ENCODE data around the gene AURKB. TPM values are rescaled to one million over a fixed set of nuclear protein-coding genes. Genes with fewer than 3 reads are reported as not detected.

AURKB gene
- total and polyA plus RNA-seq, 2 of the 13 experiments (the other 11 are each of a cell fraction or from before 2014, with no cell fraction given), result 29.5 to 75.3 TPM

DNA sequence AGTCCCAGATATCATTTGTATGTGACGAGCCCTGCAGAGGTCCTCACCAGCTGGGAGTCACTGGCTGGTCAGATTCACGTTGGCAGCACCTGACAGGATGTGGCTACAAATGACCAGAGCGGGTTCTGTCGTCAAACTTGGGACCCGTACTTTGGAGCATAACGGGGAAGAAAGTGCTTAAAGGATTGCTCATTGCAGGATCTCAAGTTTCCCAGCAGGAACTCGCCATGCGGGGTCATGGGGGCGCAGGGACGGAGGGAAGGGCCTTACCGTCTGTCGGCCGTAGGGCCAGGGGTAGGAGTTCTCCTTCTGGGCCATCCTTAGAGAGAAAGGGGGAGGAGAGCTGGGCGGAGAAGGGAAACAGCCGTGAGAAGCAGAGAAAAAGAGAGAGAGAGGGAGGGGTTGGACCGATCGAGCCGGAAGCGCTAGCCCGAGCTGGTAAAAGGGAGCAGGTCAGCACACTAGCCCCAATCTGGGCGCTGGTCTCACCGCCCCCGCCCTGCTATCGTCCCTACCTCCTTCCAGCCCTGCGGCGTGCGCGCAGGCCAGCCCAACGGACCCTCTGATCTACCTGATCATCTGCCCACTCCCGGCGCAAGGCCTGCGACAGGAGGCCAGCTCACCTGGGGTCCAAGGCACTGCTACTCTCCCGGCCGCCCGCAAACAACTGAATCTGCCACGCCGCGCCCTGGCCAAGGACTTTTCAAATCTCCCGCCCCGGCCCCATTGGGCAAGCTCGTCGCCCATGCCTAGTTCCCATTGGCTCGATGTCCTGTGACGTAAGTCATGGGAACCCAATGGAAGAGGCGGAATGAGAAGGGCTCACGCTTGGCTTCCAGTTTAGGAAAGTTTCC lies at the start of gene AURKB (continued):
- TF ChIP-seq SOX6 (IDR thresholded peaks at IDR 0.05) (no peak), SOX6 (CRISPR knock-in tag; IDR thresholded peaks at IDR 0.05) (peak; percentile 50; the same call in 1 of the 2 replicates), SOX5 (CRISPR knock-in tag; IDR thresholded peaks at IDR 0.05; ENCODE audit: borderline replicate concordance) (no peak), ATF7 (IDR thresholded peaks at IDR 0.05) (no peak), ATF7 (CRISPR knock-in tag; IDR thresholded peaks at IDR 0.05) (0 out of 2 replicates have a peak, but pooled peaks have one; percentile 44), FOXK1 (CRISPR knock-in tag; IDR thresholded peaks at IDR 0.05; ENCODE audit: borderline replicate concordance, low read depth) (no peak; the same call in 1 of the 2 replicates), ZNF460 (CRISPR knock-in tag; IDR thresholded peaks at IDR 0.05; ENCODE audit: borderline replicate concordance) (no peak), ZMAT3 (CRISPR knock-in tag; conservative IDR thresholded peaks at IDR 0.05) (peak; percentile 38; the same call in 1 of the 2 replicates), NCOA2 (CRISPR knock-in tag; IDR thresholded peaks at IDR 0.05) (peak; percentile 23; the same call in 1 of the 2 replicates), U2AF1 (optimal IDR thresholded peaks at IDR 0.05; ENCODE audit: low read depth, low read length) (peak; percentile 47), AGO2 (optimal IDR thresholded peaks at IDR 0.05; ENCODE audit: low read depth, low read length) (peak; percentile 60), ZNF747 (CRISPR knock-in tag; IDR thresholded peaks at IDR 0.05; ENCODE audit: borderline replicate concordance) (peak; percentile 62; the same call in 1 of the 2 replicates), TEAD2 (CRISPR knock-in tag; IDR thresholded peaks at IDR 0.05) (no peak), PPARG (CRISPR knock-in tag; conservative IDR thresholded peaks at IDR 0.05) (no peak), ZBTB38 (CRISPR knock-in tag; IDR thresholded peaks at IDR 0.05) (peak; percentile 38; the same call in 1 of the 2 replicates), NAIF1 (CRISPR knock-in tag; IDR thresholded peaks at IDR 0.05; ENCODE audit: borderline replicate concordance) (peak; percentile 34; the same call in 1 of the 2 replicates), SNRNP70 (IDR thresholded peaks at IDR 0.05; ENCODE audit: low read depth, low read length) (no peak), POLR2G (IDR thresholded peaks at IDR 0.05; ENCODE audit: low read depth, low read length) (peak; percentile 89)
- TF ChIP-seq, protein P1, sequence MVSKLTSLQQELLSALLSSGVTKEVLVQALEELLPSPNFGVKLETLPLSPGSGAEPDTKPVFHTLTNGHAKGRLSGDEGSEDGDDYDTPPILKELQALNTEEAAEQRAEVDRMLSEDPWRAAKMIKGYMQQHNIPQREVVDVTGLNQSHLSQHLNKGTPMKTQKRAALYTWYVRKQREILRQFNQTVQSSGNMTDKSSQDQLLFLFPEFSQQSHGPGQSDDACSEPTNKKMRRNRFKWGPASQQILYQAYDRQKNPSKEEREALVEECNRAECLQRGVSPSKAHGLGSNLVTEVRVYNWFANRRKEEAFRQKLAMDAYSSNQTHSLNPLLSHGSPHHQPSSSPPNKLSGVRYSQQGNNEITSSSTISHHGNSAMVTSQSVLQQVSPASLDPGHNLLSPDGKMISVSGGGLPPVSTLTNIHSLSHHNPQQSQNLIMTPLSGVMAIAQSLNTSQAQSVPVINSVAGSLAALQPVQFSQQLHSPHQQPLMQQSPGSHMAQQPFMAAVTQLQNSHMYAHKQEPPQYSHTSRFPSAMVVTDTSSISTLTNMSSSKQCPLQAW (CRISPR knock-in tag; IDR thresholded peaks at IDR 0.05), result 0 out of 2 replicates have a peak, but pooled peaks have one; percentile 60
- TF ChIP-seq, protein P2, sequence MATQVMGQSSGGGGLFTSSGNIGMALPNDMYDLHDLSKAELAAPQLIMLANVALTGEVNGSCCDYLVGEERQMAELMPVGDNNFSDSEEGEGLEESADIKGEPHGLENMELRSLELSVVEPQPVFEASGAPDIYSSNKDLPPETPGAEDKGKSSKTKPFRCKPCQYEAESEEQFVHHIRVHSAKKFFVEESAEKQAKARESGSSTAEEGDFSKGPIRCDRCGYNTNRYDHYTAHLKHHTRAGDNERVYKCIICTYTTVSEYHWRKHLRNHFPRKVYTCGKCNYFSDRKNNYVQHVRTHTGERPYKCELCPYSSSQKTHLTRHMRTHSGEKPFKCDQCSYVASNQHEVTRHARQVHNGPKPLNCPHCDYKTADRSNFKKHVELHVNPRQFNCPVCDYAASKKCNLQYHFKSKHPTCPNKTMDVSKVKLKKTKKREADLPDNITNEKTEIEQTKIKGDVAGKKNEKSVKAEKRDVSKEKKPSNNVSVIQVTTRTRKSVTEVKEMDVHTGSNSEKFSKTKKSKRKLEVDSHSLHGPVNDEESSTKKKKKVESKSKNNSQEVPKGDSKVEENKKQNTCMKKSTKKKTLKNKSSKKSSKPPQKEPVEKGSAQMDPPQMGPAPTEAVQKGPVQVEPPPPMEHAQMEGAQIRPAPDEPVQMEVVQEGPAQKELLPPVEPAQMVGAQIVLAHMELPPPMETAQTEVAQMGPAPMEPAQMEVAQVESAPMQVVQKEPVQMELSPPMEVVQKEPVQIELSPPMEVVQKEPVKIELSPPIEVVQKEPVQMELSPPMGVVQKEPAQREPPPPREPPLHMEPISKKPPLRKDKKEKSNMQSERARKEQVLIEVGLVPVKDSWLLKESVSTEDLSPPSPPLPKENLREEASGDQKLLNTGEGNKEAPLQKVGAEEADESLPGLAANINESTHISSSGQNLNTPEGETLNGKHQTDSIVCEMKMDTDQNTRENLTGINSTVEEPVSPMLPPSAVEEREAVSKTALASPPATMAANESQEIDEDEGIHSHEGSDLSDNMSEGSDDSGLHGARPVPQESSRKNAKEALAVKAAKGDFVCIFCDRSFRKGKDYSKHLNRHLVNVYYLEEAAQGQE (IDR thresholded peaks at IDR 0.05; ENCODE audit: borderline replicate concordance in 1 of 2, low read depth in 1 of 2, low read length in 2 of 2), result no peak
- TF ChIP-seq, protein P3, sequence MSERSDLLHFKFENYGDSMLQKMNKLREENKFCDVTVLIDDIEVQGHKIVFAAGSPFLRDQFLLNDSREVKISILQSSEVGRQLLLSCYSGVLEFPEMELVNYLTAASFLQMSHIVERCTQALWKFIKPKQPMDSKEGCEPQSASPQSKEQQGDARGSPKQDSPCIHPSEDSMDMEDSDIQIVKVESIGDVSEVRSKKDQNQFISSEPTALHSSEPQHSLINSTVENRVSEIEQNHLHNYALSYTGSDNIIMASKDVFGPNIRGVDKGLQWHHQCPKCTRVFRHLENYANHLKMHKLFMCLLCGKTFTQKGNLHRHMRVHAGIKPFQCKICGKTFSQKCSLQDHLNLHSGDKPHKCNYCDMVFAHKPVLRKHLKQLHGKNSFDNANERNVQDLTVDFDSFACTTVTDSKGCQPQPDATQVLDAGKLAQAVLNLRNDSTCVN (CRISPR knock-in tag; IDR thresholded peaks at IDR 0.05; ENCODE audit: borderline replicate concordance), result no peak

All from HepG2 (cell line).